SK-N-MC (cell line): Measurements from ENCODE around the gene SLC37A4.
"Not testable (repeated sequence)": the region's sequence is repeated elsewhere in the genome, so short reads cannot be mapped to it uniquely, and the experiment has no call there.

Source experiments
- DNase-seq: peaks from one replicate; pipeline ENCODE4 v3.0.0-alpha.2; 2011; ENCODE audit warnings: low read depth, low spot score
- H3K27ac ChIP-seq: fragments of 200-600 bp; sonication (generic); 2 replicates; pipeline ENCODE4 v1.5.1; 2016; ENCODE audit warnings: mixed run types
- H3K36me3 ChIP-seq: fragments of 200-600 bp; sonication (generic); 2 replicates; pipeline ENCODE4 v1.6.1; 2017; ENCODE audit warnings: antibody characterized with exemption, low read length, mixed read lengths; ENCODE audit not compliant: insufficient read depth
- H3K4me3 ChIP-seq: fragments of 200-600 bp; sonication (generic); 2 replicates; pipeline ENCODE4 v1.5.1; 2016
- H3K9ac ChIP-seq: fragments of 200-600 bp; sonication (generic); 2 replicates; pipeline ENCODE4 v1.8.0; 2017; ENCODE audit warnings: mixed run types, mixed read lengths; ENCODE audit not compliant: insufficient read length
- H3K9me3 ChIP-seq: fragments of 200-600 bp; sonication (generic); 2 replicates; pipeline ENCODE4 v1.6.1; 2017; ENCODE audit warnings: low read depth, mild to moderate bottlenecking, antibody characterized with exemption, low read length, moderate library complexity, mixed read lengths
- EZH2 ChIP-seq: fragments of 200-600 bp; sonication (generic); IDR thresholded peaks from one replicate; pipeline ENCODE4 v1.6.1; 2017; ENCODE audit warnings: antibody characterized with exemption
- FOXP2 ChIP-seq: optimal IDR thresholded peaks from 2 replicates; pipeline ENCODE3; 2011; ENCODE audit warnings: mild to moderate bottlenecking, moderate library complexity; ENCODE audit not compliant: insufficient read depth; ENCODE audit errors: extremely low read length, control extremely low read depth
- POLR2AphosphoS5 ChIP-seq: IDR thresholded peaks from 2 replicates; pipeline ENCODE4 v1.6.1; 2012; ENCODE audit warnings: mild to moderate bottlenecking, low read depth, low read length, borderline replicate concordance

SLC37A4 gene

GRCh38 chr11:119030329-119031047 is at the start of gene SLC37A4:
Gene SLC37A4, minus strand, starts transcription at chr11:119030877.
- DNase-seq = peak; percentile 48
- Histone ChIP-seq H3K9me3 (no peaks in the 10 kb centered on the region), H3K4me3 (peak within 1 kb of the TSS; percentile 77), H3K27ac (peak within 1 kb of the TSS; percentile 31; the same call in 1 of the 2 replicates), H3K9ac (peak within 1 kb of the TSS; percentile 74), H3K36me3 (peaks cover 7% of the 10 kb centered on the region; the same call in 1 of the 2 replicates)
- peak; percentile 90 for TF ChIP-seq POLR2AphosphoS5
- no peak for TF ChIP-seq FOXP2

GRCh38 chr11:119078675-119079420 is 48.2 kb upstream of the SLC37A4 start:
- no peak overlapping the region for H3K27ac ChIP-seq
- peaks cover 48% of the 10 kb centered on the region for H3K36me3 ChIP-seq
- no peak for TF ChIP-seq EZH2
- TF ChIP-seq FOXP2 = no peak
- no peak for TF ChIP-seq POLR2AphosphoS5

DNA sequence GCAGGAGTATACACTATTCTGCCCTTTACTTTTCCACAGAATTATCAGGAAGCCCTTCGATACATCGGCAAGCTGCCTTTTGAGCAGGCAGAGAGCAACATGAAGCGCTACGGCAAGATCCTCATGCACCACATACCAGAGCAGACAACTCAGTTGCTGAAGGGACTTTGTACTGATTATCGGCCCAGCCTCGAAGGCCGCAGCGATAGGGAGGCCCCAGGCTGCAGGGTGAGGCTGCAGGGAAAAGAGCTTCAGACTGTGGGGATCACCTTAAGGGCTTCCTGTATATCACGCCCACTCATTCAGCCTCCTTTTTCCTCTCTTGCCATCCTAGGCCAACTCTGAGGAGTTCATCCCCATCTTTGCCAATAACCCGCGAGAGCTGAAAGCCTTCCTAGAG is 47.2 kb upstream of the SLC37A4 start:
- H3K9me3 ChIP-seq = no peaks in the 10 kb centered on the region
- TF ChIP-seq EZH2 (no peak), FOXP2 (no peak), POLR2AphosphoS5 (no peak)
- H3K36me3 ChIP-seq = peaks cover 58% of the 10 kb centered on the region
- H3K27ac ChIP-seq = no peak overlapping the region
- H3K4me3 ChIP-seq = no peak overlapping the region
- no peak overlapping the region for H3K9ac ChIP-seq
- no peak for DNase-seq

More at GRCh38 chr11:119078675-119079420, 48.2 kb upstream of the SLC37A4 start:
- Histone ChIP-seq H3K4me3 (no peak overlapping the region), H3K9ac (no peak overlapping the region), H3K9me3 (no peaks in the 10 kb centered on the region)
- no peak for DNase-seq

DNA sequence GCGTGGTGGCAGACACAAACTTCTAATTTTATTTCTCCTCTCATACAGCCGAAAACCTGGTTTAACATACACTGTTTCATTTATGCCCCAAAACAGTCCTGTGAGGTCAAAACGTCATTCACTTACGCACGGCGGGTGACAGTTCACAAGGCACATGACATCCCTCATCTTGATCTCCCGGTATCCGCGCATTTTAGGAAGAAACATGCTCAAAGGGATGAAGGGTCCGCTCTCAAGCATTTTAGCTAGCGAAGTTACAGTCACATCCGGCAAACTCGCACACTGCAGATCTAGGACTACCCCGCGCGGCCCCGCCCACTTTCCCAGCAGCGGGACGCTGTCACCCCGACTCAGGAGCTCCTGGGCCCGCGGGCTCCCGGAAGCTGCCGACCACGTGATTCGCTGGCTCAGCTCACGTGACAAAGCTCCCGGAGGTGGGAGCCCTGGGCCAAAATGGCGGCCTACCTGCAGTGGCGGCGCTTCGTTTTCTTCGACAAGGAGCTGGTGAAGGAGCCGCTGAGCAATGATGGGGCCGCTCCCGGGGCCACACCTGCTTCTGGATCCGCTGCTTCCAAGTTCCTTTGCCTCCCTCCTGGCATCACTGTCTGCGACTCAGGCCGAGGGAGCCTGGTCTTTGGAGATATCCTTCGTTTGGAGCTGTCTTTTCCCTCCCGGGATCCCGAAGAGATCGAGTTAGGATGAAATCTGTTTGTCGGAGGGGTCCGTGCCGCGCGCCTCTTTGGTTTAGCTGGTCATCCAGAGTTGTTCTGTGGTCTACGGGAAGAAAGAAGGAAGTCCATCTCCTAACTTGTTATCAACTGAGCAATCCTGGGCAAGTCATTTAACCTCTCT is 36.9 kb upstream of the SLC37A4 start, which contains the start of gene VPS11:
Gene VPS11 (plus strand): TSS at position 448 of the 852 bp plus-strand sequence. CDS start 6 bp downstream, at position 454.
- peak; percentile 77 for TF ChIP-seq POLR2AphosphoS5
- no peak for TF ChIP-seq EZH2
- peak; percentile 32 for TF ChIP-seq FOXP2
- peak within 1 kb of the TSS; percentile 95 for H3K9ac ChIP-seq
- peak; percentile 50 for DNase-seq
- peak within 1 kb of the TSS; percentile 59; the same call in 1 of the 2 replicates for H3K27ac ChIP-seq
- peaks cover 17% of the 10 kb centered on the region; the same call in 1 of the 2 replicates for H3K36me3 ChIP-seq
- H3K9me3 ChIP-seq = no peaks in the 10 kb centered on the region
- peak within 1 kb of the TSS; percentile 96 for H3K4me3 ChIP-seq

GRCh38 chr11:119065369-119065768 is 34.7 kb upstream of the SLC37A4 start:
- H3K36me3 ChIP-seq = peaks cover 9% of the 10 kb centered on the region; the same call in 1 of the 2 replicates
- no peak for TF ChIP-seq EZH2
- TF ChIP-seq FOXP2 = no peak
- TF ChIP-seq POLR2AphosphoS5 = no peak
- H3K9ac ChIP-seq = no peak overlapping the region
- H3K4me3 ChIP-seq = no peak overlapping the region
- H3K9me3 ChIP-seq = no peaks in the 10 kb centered on the region
- DNase-seq = peak; percentile 20
- no peak overlapping the region for H3K27ac ChIP-seq

DNA sequence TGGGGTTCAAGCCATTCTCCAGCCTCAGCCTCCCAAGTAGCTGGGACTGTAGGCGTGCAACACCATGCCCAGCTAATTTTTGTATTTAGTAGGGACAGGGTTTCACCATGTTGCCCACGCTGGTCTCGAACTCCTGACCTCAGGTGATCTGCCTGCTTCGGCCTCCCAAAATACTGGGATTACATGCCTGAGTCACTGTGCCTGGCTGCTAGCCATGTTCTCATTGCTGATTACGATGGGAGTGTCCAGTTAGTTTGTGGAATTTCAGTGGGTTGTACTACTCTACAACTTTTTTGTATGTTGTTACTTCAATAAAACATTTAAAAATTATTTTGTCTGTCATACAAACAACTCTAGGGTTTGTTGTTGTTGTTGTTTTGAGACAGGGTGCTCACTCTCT is 32.1 kb upstream of the SLC37A4 start:
- no peak for DNase-seq
- Histone ChIP-seq H3K9me3 (no peaks in the 10 kb centered on the region), H3K36me3 (no peaks in the 10 kb centered on the region), H3K4me3 (no peak overlapping the region), H3K9ac (no peak overlapping the region), H3K27ac (no peak overlapping the region)
- TF ChIP-seq EZH2 (no peak), FOXP2 (no peak), POLR2AphosphoS5 (no peak)

DNA sequence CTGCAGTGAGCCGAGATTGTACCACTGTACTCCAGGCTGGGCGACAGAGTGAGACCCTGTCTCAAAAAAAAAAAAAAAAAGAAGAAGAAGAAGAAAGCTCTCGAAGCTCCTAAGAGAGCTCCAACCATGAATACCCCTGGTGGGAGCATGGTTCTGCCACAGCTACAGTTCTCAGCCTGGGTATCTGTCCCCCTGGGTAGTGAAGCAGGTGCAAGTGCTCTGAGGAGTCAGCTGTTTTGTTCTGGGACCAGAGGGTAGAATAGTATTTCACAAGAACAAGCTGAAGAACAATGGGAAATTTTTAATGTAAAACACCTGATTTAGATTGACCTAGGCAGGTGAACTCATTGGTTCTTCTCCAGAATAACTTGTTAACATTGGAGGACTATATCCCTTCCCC is 30.6 kb upstream of the SLC37A4 start:
- Histone ChIP-seq H3K4me3 (no peak overlapping the region), H3K9me3 (no peaks in the 10 kb centered on the region), H3K9ac (no peak overlapping the region), H3K36me3 (no peaks in the 10 kb centered on the region), H3K27ac (no peak overlapping the region)
- TF ChIP-seq FOXP2 (no peak), EZH2 (no peak), POLR2AphosphoS5 (no peak)
- no peak for DNase-seq

DNA sequence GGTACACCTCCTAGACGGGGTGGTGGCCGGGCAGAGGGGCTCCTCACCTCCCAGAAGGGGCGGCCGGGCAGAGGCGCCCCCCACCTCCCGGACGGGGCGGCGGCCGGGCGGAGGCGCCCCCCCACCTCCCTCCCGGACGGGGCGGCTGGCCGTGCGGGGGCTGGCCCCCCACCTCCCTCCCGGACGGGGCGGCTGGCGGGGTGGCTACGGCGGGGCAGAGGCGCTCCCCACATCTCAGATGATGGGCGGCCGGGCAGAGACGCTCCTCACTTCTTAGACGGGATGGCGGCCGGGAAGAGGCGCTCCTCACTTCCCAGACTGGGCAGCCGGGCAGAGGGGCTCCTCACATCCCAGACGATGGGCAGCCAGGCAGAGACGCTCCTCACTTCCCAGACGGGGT is 28.5 kb upstream of the SLC37A4 start:
- not testable (repeated sequence) for H3K4me3 ChIP-seq, H3K9me3 ChIP-seq, H3K9ac ChIP-seq, H3K27ac ChIP-seq, DNase-seq
- H3K36me3 ChIP-seq = peaks cover 12% of the 10 kb centered on the region
